SK-N-MC (cell line): ENCODE results near the gene TSGA10IP.

Experiments
- EZH2 ChIP-seq: fragments of 200-600 bp; sonication (generic); IDR thresholded peaks from one replicate; pipeline ENCODE4 v1.6.1; 2017; ENCODE audit warnings: antibody characterized with exemption
- POLR2AphosphoS5 ChIP-seq: IDR thresholded peaks from 2 replicates; pipeline ENCODE4 v1.6.1; 2012; ENCODE audit warnings: mild to moderate bottlenecking, low read depth, low read length, borderline replicate concordance

DNA sequence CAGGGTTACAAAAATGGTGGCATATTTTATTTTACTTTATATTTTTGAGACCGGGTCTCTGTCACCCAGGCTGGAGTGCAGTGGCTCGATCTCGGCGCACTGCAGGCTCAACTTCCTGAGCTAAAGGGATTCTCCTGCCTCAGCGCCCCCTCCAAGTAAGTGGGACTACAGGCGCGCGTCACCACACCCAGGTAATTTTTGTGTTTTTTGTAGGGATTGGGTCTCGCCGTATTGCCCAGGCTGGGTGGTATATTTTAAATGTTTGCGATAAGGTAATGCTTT lies 44.4 kb upstream of the TSGA10IP start:
- TF ChIP-seq EZH2 (no peak), POLR2AphosphoS5 (no peak)
